Keratinocyte (primary cell): ENCODE measurements around the gene CECR2.

Experiments used
- EZH2 ChIP-seq: IDR thresholded peaks from one replicate; pipeline ENCODE4 v1.6.1; 2012; ENCODE audit warnings: inconsistent platforms, mild to moderate bottlenecking, low read length, moderate library complexity
- TF ChIP-seq, protein P1 (sequence below), 3 experiments: IDR thresholded peaks in 1 of 3; conservative IDR thresholded peaks in 1 of 3; optimal IDR thresholded peaks in 1 of 3; 2 replicates in 2 of 3; 3 replicates in 1 of 3; pipeline versions ENCODE3 to v1.5.1; 2011; ENCODE audit warnings: low read length in 3 of 3, mild to moderate bottlenecking in 3 of 3, moderate library complexity in 2 of 3, control low read depth in 1 of 3, inconsistent platforms in 1 of 3; ENCODE audit not compliant: insufficient read depth in 2 of 3; ENCODE audit errors: extremely low read depth in 1 of 3

DNA sequence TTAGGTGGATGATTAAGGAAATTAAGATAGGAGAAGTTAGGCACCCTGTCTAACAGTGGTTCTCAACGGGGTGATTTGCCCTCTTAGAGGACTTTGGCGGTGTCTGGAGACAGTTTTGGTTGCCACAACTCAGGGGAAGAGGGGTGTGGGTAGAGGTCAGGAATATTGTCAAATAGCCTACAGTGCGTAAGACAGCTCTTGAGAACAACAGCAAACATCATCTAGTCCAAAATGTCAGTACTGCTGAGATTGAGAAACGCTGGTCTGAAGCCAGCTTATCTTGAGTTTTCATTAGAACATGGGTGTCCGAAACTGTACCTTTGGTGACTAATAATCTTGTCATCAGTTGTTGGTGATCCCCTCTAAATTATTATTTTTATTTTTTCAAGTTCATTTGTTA lies 38.4 kb downstream of the CECR2 start:
- TF ChIP-seq, protein P1, sequence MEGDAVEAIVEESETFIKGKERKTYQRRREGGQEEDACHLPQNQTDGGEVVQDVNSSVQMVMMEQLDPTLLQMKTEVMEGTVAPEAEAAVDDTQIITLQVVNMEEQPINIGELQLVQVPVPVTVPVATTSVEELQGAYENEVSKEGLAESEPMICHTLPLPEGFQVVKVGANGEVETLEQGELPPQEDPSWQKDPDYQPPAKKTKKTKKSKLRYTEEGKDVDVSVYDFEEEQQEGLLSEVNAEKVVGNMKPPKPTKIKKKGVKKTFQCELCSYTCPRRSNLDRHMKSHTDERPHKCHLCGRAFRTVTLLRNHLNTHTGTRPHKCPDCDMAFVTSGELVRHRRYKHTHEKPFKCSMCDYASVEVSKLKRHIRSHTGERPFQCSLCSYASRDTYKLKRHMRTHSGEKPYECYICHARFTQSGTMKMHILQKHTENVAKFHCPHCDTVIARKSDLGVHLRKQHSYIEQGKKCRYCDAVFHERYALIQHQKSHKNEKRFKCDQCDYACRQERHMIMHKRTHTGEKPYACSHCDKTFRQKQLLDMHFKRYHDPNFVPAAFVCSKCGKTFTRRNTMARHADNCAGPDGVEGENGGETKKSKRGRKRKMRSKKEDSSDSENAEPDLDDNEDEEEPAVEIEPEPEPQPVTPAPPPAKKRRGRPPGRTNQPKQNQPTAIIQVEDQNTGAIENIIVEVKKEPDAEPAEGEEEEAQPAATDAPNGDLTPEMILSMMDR (optimal IDR thresholded peaks at IDR 0.05 in 1 of 3, IDR thresholded peaks at IDR 0.05 in 1 of 3, conservative IDR thresholded peaks at IDR 0.05 in 1 of 3; ENCODE audit: extremely low read depth in 1 of 3, insufficient read depth in 2 of 3, low read length in 3 of 3), result no peak
- no peak for TF ChIP-seq EZH2
